ENCODE measurements around the gene SPTB. TPM values are rescaled to one million over a fixed set of nuclear protein-coding genes. Genes with fewer than 3 reads are reported as not detected.

The SPTB gene
- total RNA-seq, 4 donors from 2014 or later = 123 to 554 (median 266) TPM

DNA sequence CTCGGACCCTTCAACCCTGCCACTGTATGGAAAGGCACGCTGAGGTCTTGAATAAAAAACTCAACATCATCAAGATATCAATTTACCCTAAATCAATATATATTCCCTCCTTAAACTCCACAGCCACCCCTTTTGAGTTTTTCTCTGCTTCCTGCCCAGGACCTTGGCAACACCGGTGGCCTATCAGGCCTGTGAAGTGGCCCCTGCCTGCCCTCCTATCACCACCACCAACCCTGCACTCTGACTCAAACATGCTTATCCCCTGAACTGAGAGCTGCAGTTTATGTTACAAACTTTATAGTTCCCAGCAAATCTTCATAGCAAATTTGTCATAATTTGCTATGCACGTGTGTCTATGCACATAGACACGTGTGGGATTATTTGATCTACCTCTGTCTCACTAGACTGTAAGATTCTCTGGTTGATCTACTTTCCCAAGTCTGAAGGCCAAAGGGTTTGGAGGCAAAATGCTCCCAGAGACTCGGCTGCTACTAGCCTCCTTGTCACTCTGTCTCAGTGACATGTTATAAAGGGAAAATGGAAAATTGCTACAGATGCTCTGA is 63.4 kb downstream of the SPTB start:
- intact Hi-C loops (cut with DNase I; ENCODE audit: low total_unique reads) (no loop called here), in situ Hi-C loops (cut with MboI; ENCODE audit: low sequenced_read_pairs in 4 of 4) (loop anchor here in 1 of 4 donors (5.0 kb wide), 1 partner anchor 76 kb away; no protein-coding TSS in a partner anchor)
- TF ChIP-seq POLR2A (IDR thresholded peaks at IDR 0.05) (no peak), CTCF (IDR thresholded peaks at IDR 0.05 in 4 of 5, conservative IDR thresholded peaks at IDR 0.05 in 1 of 5) (no peak)
- peaks cover 5 to 19% of the 10 kb centered on the region in 2 donors for H3K4me1 ChIP-seq
- peak overlapping the region in 1 of 4 donors; percentile 41 for H3K27ac ChIP-seq
- ATAC-seq = no peak
- no peak for DNase-seq
- peaks cover 0 to 12% of the 10 kb centered on the region in 2 donors for H3K36me3 ChIP-seq
- H3K4me3 ChIP-seq = no peak overlapping the region
- no peaks in the 10 kb centered on the region for H3K27me3 ChIP-seq
- no peaks in the 10 kb centered on the region for H3K9me3 ChIP-seq

GRCh38 chr14:64815257-64815656 is 64.5 kb downstream of the SPTB start:
- H3K36me3 ChIP-seq = peaks cover 0 to 5% of the 10 kb centered on the region in 2 donors

DNA sequence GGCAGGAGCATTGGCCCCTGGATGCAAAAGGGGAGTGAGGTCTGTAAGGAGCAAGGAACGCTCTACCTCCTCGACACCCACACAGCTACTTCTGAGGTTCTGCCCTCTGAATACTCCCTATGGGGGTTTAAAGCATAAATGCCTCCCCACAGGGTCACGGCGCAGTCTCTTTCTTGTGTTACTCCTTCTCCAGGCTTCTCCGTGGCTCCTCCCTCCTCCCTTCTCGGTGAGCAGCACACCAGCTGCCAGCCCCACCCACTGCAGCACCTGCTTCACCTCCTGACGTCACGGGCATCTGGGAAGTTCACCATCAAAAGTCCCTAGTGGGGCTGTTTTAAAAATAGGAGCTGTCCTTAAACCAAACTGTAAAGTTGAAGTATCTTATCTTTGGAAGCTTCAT is 67.3 kb downstream of the SPTB start:
- DNase-seq (peak; percentile 66 to 84), ATAC-seq (peak; percentile 49 to 88)
- no peak for TF ChIP-seq CTCF (IDR thresholded peaks at IDR 0.05 in 4 of 5, conservative IDR thresholded peaks at IDR 0.05 in 1 of 5)
- TF ChIP-seq POLR2A (IDR thresholded peaks at IDR 0.05) = no peak
- Histone ChIP-seq H3K4me3 (no peak overlapping the region), H3K27me3 (no peaks in the 10 kb centered on the region), H3K27ac (peak overlapping the region; percentile 63 to 74 (median 70)), H3K9me3 (no peaks in the 10 kb centered on the region), H3K4me1 (peaks cover 17 to 32% of the 10 kb centered on the region in 2 donors), H3K36me3 (no peaks in the 10 kb centered on the region)
- in situ Hi-C loops (cut with MboI; ENCODE audit: low sequenced_read_pairs in 4 of 4) = no loop called here
- intact Hi-C loops (cut with DNase I; ENCODE audit: low total_unique reads) = no loop called here

More at GRCh38 chr14:64815257-64815656, 64.5 kb downstream of the SPTB start:
- TF ChIP-seq POLR2A (IDR thresholded peaks at IDR 0.05) = no peak
- TF ChIP-seq CTCF (IDR thresholded peaks at IDR 0.05 in 4 of 5, conservative IDR thresholded peaks at IDR 0.05 in 1 of 5) = no peak
- no peaks in the 10 kb centered on the region for H3K9me3 ChIP-seq
- H3K27ac ChIP-seq = peak overlapping the region in 1 of 4 donors; percentile 74
- H3K27me3 ChIP-seq = no peaks in the 10 kb centered on the region
- ATAC-seq = no peak
- no peak for DNase-seq
- intact Hi-C loops (cut with DNase I; ENCODE audit: low total_unique reads) (no loop called here), in situ Hi-C loops (cut with MboI; ENCODE audit: low sequenced_read_pairs in 4 of 4) (loop anchor here in 1 of 4 donors (5.0 kb wide), 1 partner anchor 77 kb away; no protein-coding TSS in a partner anchor)
- H3K4me1 ChIP-seq = peaks cover 5 to 20% of the 10 kb centered on the region in 2 donors
- no peak overlapping the region for H3K4me3 ChIP-seq

GRCh38 chr14:64811676-64812075 is 68.0 kb downstream of the SPTB start:
- ATAC-seq (no peak), DNase-seq (no peak)
- peak overlapping the region; percentile 63 to 74 (median 70) for H3K27ac ChIP-seq
- H3K4me3 ChIP-seq = no peak overlapping the region
- intact Hi-C loops (cut with DNase I; ENCODE audit: low total_unique reads) (no loop called here), in situ Hi-C loops (cut with MboI; ENCODE audit: low sequenced_read_pairs in 4 of 4) (no loop called here)
- H3K9me3 ChIP-seq = no peaks in the 10 kb centered on the region
- TF ChIP-seq CTCF (IDR thresholded peaks at IDR 0.05 in 4 of 5, conservative IDR thresholded peaks at IDR 0.05 in 1 of 5) (no peak), POLR2A (IDR thresholded peaks at IDR 0.05) (no peak)
- H3K27me3 ChIP-seq = no peaks in the 10 kb centered on the region
- no peaks in the 10 kb centered on the region for H3K36me3 ChIP-seq
- H3K4me1 ChIP-seq = peaks cover 24 to 40% of the 10 kb centered on the region in 2 donors
